CD14-positive monocyte (primary cell): ENCODE measurements around the gene ZNF695. TPM values are rescaled to one million over a fixed set of nuclear protein-coding genes. Genes with fewer than 3 reads are reported as not detected.

Experiments used
- DNase-seq, 3 donors: peaks; one replicate each; pipeline ENCODE4 v3.0.0-alpha.2; 2011 to 2022
- H2AFZ ChIP-seq: 2 replicates; pipeline ENCODE4 v1.6.0; 2012; ENCODE audit warnings: mild to moderate bottlenecking, low read depth, low read length, inconsistent platforms; ENCODE audit not compliant: insufficient read depth, poor library complexity, severe bottlenecking
- H3K27ac ChIP-seq, 2 donors: 1 replicate in 1 of 2; 2 replicates in 1 of 2; pipeline ENCODE4 v1.5.1; 2012 to 2013; ENCODE audit warnings: low read length in 2 of 2, control low read depth in 1 of 2, inconsistent platforms in 1 of 2, low read depth in 1 of 2, mild to moderate bottlenecking in 1 of 2
- H3K27me3 ChIP-seq, 2 donors: one replicate each; pipeline versions ENCODE4 v1.6.0 to v1.6.1; 2011 to 2013; ENCODE audit warnings: low read length in 2 of 2; ENCODE audit not compliant: control insufficient read depth in 2 of 2, insufficient read depth in 2 of 2
- H3K36me3 ChIP-seq, 2 donors: replicated peaks in 1 of 2; 1 replicate in 1 of 2; 2 replicates in 1 of 2; pipeline versions ENCODE4 v1.5.1 to v1.6.1; 2012 to 2013; ENCODE audit warnings: low read length in 2 of 2, control low read depth in 1 of 2, inconsistent platforms in 1 of 2, mild to moderate bottlenecking in 1 of 2; ENCODE audit not compliant: insufficient read depth in 2 of 2, control insufficient read depth in 1 of 2
- H3K4me1 ChIP-seq, 2 donors: 1 replicate in 1 of 2; 2 replicates in 1 of 2; pipeline versions ENCODE4 v1.5.1 to v1.6.1; 2012 to 2013; ENCODE audit warnings: low read length in 2 of 2, control low read depth in 1 of 2, inconsistent platforms in 1 of 2, mild to moderate bottlenecking in 1 of 2, moderate library complexity in 1 of 2; ENCODE audit not compliant: insufficient read depth in 2 of 2, control insufficient read depth in 1 of 2
- H3K4me2 ChIP-seq: replicated peaks from 2 replicates; pipeline ENCODE3; 2012; ENCODE audit warnings: low read length, moderate library complexity, mild to moderate bottlenecking; ENCODE audit not compliant: poor library complexity, severe bottlenecking; ENCODE audit errors: extremely low read depth
- H3K4me3 ChIP-seq, 3 experiments: fragments of 200-600 bp in 1 of 3; sonication (generic) in 1 of 3; replicated peaks in 1 of 3; 1 replicate in 2 of 3; 2 replicates in 1 of 3; pipeline ENCODE4 v1.5.1; 2011 to 2013; ENCODE audit warnings: low read length in 3 of 3, mild to moderate bottlenecking in 3 of 3, control low read depth in 2 of 3, low read depth in 2 of 3, inconsistent platforms in 1 of 3, moderate library complexity in 1 of 3
- H3K79me2 ChIP-seq: 2 replicates; pipeline ENCODE4 v1.6.0; 2012; ENCODE audit warnings: mild to moderate bottlenecking, control low read depth, inconsistent platforms, low read length, moderate library complexity; ENCODE audit not compliant: insufficient read depth
- H3K9ac ChIP-seq: 2 replicates; pipeline ENCODE4 v1.6.0; 2017; ENCODE audit warnings: low read length, mild to moderate bottlenecking; ENCODE audit not compliant: insufficient read depth, poor library complexity, severe bottlenecking
- H3K9me3 ChIP-seq, 2 donors: replicated peaks in 1 of 2; 1 replicate in 1 of 2; 2 replicates in 1 of 2; pipeline versions ENCODE4 v1.5.1 to v1.6.1; 2012 to 2013; ENCODE audit warnings: low read length in 2 of 2, control low read depth in 1 of 2; ENCODE audit not compliant: control insufficient read depth in 1 of 2, insufficient read depth in 1 of 2
- H4K20me1 ChIP-seq: 2 replicates; pipeline ENCODE4 v1.6.0; 2012; ENCODE audit warnings: mild to moderate bottlenecking, low read length, control low read depth, moderate library complexity; ENCODE audit not compliant: insufficient read depth
- H3K27ac Mint-ChIP-seq, 7 donors: one replicate each; pipeline ENCODE4 v1.8.0; 2020; ENCODE audit warnings: mild to moderate bottlenecking in 7 of 7, mixed read lengths in 7 of 7, moderate library complexity in 6 of 7, inconsistent platforms in 2 of 7
- H3K27me3 Mint-ChIP-seq, 3 donors: one replicate each; pipeline ENCODE4 v1.8.0; 2021 to 2022; ENCODE audit warnings: low read depth in 3 of 3, mild to moderate bottlenecking in 3 of 3, mixed read lengths in 3 of 3, moderate library complexity in 3 of 3, inconsistent platforms in 1 of 3
- H3K36me3 Mint-ChIP-seq, 2 donors: one replicate each; pipeline ENCODE4 v1.8.0; 2020; ENCODE audit warnings: mixed read lengths in 2 of 2, inconsistent platforms in 1 of 2, mild to moderate bottlenecking in 1 of 2
- H3K4me1 Mint-ChIP-seq: one replicate; pipeline ENCODE4 v1.8.0; 2020; ENCODE audit warnings: mild to moderate bottlenecking, mixed read lengths
- H3K4me3 Mint-ChIP-seq, 2 donors: one replicate each; pipeline ENCODE4 v1.8.0; 2020; ENCODE audit warnings: mild to moderate bottlenecking in 2 of 2, mixed read lengths in 2 of 2, moderate library complexity in 1 of 2
- H3K9me3 Mint-ChIP-seq, 7 donors: one replicate each; pipeline ENCODE4 v1.8.0; 2020 to 2022; ENCODE audit warnings: mixed read lengths in 7 of 7, mild to moderate bottlenecking in 6 of 7, moderate library complexity in 6 of 7, inconsistent platforms in 2 of 7
- CTCF ChIP-seq: fragments of 200-600 bp; IDR thresholded peaks from one replicate; pipeline ENCODE4 v1.8.0; 2022; ENCODE audit warnings: antibody characterized with exemption, mild to moderate bottlenecking
- WGBS: methylation state at CpG from one replicate; pipeline ENCODE4 v1.1.5; 2013; ENCODE audit warnings: missing lambda C conversion rate; ENCODE audit not compliant: insufficient coverage; 5-methylcytosine and 5-hydroxymethylcytosine counted together
- intact Hi-C, 2 donors: fragments of 100-400 bp; cut with micrococcal nuclease; formaldehyde crosslinking; loops; one replicate each; pipeline versions ENCODE4 v1.15.0 to v1.15.1; 2023
- polyA plus RNA-seq, 3 donors: library from polyadenylated mRNA; depleted of rRNA in 1 of 3; unstranded in 2 of 3; stranded (reverse) in 1 of 3; fragments of 300-500 nt in 2 of 3; fragments of >200 nt in 1 of 3; fragmentation: Illumina TruSeq in 2 of 3; gene quantifications; 1 replicate in 2 of 3; 2 replicates in 1 of 3; pipeline ENCODE4 v1.2.3, GENCODE V29; 2012 to 2021

Gene ZNF695
- polyA plus RNA-seq, 3 donors = 0.18 TPM; not detected in 2

GRCh38 chr1:246949956-246950355 is 57.9 kb downstream of the ZNF695 start:
- Mint-ChIP-seq H3K36me3 (no peaks in the 10 kb centered on the region), H3K27ac (no peak overlapping the region), H3K9me3 (peaks cover 0 to 6% (median 0%) of the 10 kb centered on the region in 7 donors), H3K27me3 (no peaks in the 10 kb centered on the region), H3K4me3 (no peak overlapping the region), H3K4me1 (no peaks in the 10 kb centered on the region)
- Histone ChIP-seq H3K27ac (no peak overlapping the region), H3K79me2 (no peaks in the 10 kb centered on the region), H3K4me3 (no peak overlapping the region), H2AFZ (no peak overlapping the region), H3K9ac (no peak overlapping the region), H3K4me1 (no peaks in the 10 kb centered on the region), H3K9me3 (no peaks in the 10 kb centered on the region), H4K20me1 (no peaks in the 10 kb centered on the region), H3K36me3 (no peaks in the 10 kb centered on the region), H3K4me2 (no peak overlapping the region), H3K27me3 (no peaks in the 10 kb centered on the region)
- DNase-seq = no peak
- no CpG with 5 or more reads among the region's 3 CpGs for WGBS
- intact Hi-C loops = no loop called here
- no peak for TF ChIP-seq CTCF

DNA sequence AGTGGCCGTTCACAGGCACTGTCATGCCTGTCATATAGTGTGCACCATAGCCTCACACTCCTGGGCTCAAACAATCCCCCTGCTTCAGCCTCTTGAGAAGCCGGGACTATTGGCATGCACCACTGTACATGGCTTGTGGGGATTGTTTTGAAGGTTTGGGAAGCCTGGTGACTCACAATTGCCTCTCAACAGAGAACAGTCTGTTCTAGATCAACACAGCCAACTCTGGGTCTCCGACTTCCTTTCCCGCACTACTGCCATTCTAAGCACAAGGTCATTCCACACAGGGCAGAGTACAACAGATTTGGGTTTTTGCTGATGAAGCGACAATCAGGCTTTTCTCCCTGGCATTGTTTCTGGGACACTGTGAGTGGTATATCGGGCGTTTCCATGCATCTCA is 60.6 kb downstream of the ZNF695 start:
- no peak overlapping the region for H3K4me2 ChIP-seq
- no peak overlapping the region for H3K27ac Mint-ChIP-seq
- H3K9ac ChIP-seq = no peak overlapping the region
- no peak for DNase-seq
- H3K27me3 Mint-ChIP-seq = no peaks in the 10 kb centered on the region
- no peaks in the 10 kb centered on the region for H3K36me3 ChIP-seq
- TF ChIP-seq CTCF = no peak
- H4K20me1 ChIP-seq = no peaks in the 10 kb centered on the region
- no peak overlapping the region for H3K27ac ChIP-seq
- H3K36me3 Mint-ChIP-seq = no peaks in the 10 kb centered on the region
- 100% methylated on average over 2 of the region's 7 CpGs for WGBS
- H3K4me1 Mint-ChIP-seq = no peaks in the 10 kb centered on the region
- no peaks in the 10 kb centered on the region for H3K4me1 ChIP-seq
- no peak overlapping the region for H2AFZ ChIP-seq
- no peaks in the 10 kb centered on the region for H3K9me3 ChIP-seq
- no peaks in the 10 kb centered on the region for H3K27me3 ChIP-seq
- intact Hi-C loops = no loop called here
- peaks cover 0 to 2% (median 0%) of the 10 kb centered on the region in 7 donors for H3K9me3 Mint-ChIP-seq
- H3K4me3 ChIP-seq = no peak overlapping the region
- H3K79me2 ChIP-seq = no peaks in the 10 kb centered on the region
- no peak overlapping the region for H3K4me3 Mint-ChIP-seq
